Prostate gland (tissue), 2 donors: ENCODE data around the gene REV3L. TPM values are rescaled to one million over a fixed set of nuclear protein-coding genes. Genes with fewer than 3 reads are reported as not detected.
"Not testable (repeated sequence)": the region's sequence is repeated elsewhere in the genome, so short reads cannot be mapped to it uniquely, and the experiment has no call there.

Experiments
- DNase-seq: peaks from one replicate; pipeline ENCODE4 v3.0.0-alpha.2; 2019; ENCODE audit warnings: low spot score
- H3K27ac ChIP-seq, 2 donors: fragments of 200-600 bp; sonication (generic); 2 replicates each; pipeline ENCODE4 v1.5.1; 2017 to 2019
- H3K27me3 ChIP-seq: fragments of 200-600 bp; sonication (generic); replicated peaks from 2 replicates; pipeline ENCODE4 v1.5.1; 2019; ENCODE audit not compliant: insufficient read depth
- H3K36me3 ChIP-seq, 2 donors: fragments of 200-600 bp; sonication (generic); 1 replicate in 1 of 2; 2 replicates in 1 of 2; pipeline versions ENCODE4 v1.5.1 to v1.8.1; 2017 to 2019
- H3K4me1 ChIP-seq: fragments of 200-600 bp; sonication (generic); replicated peaks from 2 replicates; pipeline ENCODE4 v1.5.1; 2019
- H3K4me3 ChIP-seq, 2 donors: fragments of 200-600 bp; sonication (generic); 2 replicates each; pipeline ENCODE4 v1.5.1; 2017 to 2019
- H3K9me3 ChIP-seq: fragments of 200-600 bp; sonication (generic); 2 replicates; pipeline ENCODE4 v1.5.1; 2017
- CTCF ChIP-seq, 4 experiments: fragments of 200-600 bp in 2 of 4; fragments of 450-650 bp in 2 of 4; sonication (generic) in 2 of 4; IDR thresholded peaks; 1 replicate in 3 of 4; 2 replicates in 1 of 4; pipeline ENCODE4 v1.5.1; 2016 to 2019; ENCODE audit warnings: antibody characterized with exemption in 4 of 4, mild to moderate bottlenecking in 2 of 4, moderate library complexity in 2 of 4
- POLR2A ChIP-seq: fragments of 450-650 bp; IDR thresholded peaks from one replicate; pipeline ENCODE4 v1.6.1; 2016; ENCODE audit warnings: antibody characterized with exemption, mild to moderate bottlenecking
- POLR2AphosphoS5 ChIP-seq: sonication (generic); formaldehyde crosslinking; IDR thresholded peaks from one replicate; pipeline ENCODE4 v1.6.1; 2017; ENCODE audit warnings: antibody characterized with exemption
- WGBS: methylation state at CpG from one replicate; pipeline ENCODE4 v1.1.5; 2018; 5-methylcytosine and 5-hydroxymethylcytosine counted together
- intact Hi-C: fragments of 100-400 bp; cut with DNase I; formaldehyde crosslinking; loops from one replicate; pipeline ENCODE4 v1.14.2; 2022
- total RNA-seq, 2 donors: library from RNA; depleted of rRNA; stranded (reverse); fragments of >200 nt; gene quantifications; one replicate each; pipeline ENCODE4 v1.1.0, GENCODE V29; 2016

Gene REV3L
- total RNA-seq, 2 donors from 2014 or later: 20.0 to 44.2 TPM

DNA sequence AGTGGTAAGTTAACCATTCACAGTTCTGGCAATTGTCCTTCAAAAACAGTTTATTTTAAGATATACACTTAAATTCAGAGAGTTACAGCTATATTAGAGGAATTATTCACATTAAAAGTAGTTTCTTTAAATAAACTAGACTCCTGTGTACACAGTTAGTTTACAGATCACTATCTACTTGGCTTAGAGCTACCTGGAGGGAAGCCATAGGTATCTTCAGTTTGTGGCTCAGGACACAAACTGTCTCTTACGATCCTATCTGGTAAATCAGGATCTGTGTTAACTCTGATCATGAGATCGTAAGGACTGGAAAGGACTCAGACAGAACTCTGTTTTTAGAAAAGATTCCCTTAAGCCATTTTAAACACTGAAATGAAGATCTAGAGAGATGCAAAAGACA is 160.9 kb downstream of the REV3L start:
- no peaks in the 10 kb centered on the region for H3K36me3 ChIP-seq
- DNase-seq: peak; percentile 67
- H3K27ac ChIP-seq: peak overlapping the region; percentile 35 to 67
- TF ChIP-seq POLR2A (no peak), CTCF (IDR thresholded peaks at IDR 0.05) (no peak), POLR2AphosphoS5 (peak; percentile 71)
- 12% methylated on average over 2 of the region's 2 CpGs for WGBS
- intact Hi-C loops: no loop called here
- H3K4me1 ChIP-seq: no peaks in the 10 kb centered on the region
- no peaks in the 10 kb centered on the region for H3K27me3 ChIP-seq
- no peaks in the 10 kb centered on the region for H3K9me3 ChIP-seq
- no peak overlapping the region for H3K4me3 ChIP-seq

DNA sequence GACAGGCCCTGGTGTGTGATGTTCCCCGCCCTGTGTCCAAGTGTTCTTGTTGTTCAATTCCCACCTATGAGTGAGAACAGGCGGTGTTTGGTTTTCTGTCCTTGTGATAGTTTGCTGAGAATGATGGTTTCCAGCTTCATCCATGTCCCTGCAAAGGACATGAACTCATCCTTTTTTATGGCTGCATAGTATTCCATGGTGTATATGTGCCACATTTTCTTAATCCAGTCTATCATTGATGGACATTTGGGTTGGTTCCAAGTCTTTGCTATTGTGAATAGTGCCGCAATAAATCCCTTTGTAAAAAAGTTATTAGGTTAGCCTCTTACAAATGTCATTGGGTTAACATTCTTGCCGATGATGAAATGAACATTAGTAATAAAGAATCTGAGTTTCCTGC is 175.1 kb downstream of the REV3L start:
- H3K4me3 ChIP-seq, H3K9me3 ChIP-seq, H3K4me1 ChIP-seq, H3K36me3 ChIP-seq, intact Hi-C loops, H3K27me3 ChIP-seq, H3K27ac ChIP-seq, DNase-seq: not testable (repeated sequence)
- WGBS: 93% methylated on average over 4 of the region's 4 CpGs

GRCh38 chr6:111307275-111307858 is 175.7 kb downstream of the REV3L start:
- DNase-seq: peak; percentile 12
- Histone ChIP-seq H3K4me3 (no peak overlapping the region), H3K36me3 (peaks cover 5 to 10% of the 10 kb centered on the region in 2 donors), H3K9me3 (no peaks in the 10 kb centered on the region), H3K27ac (no peak overlapping the region), H3K27me3 (no peaks in the 10 kb centered on the region), H3K4me1 (no peaks in the 10 kb centered on the region)
- 55% methylated on average over 7 of the region's 7 CpGs for WGBS
- intact Hi-C loops: no loop called here
- TF ChIP-seq POLR2AphosphoS5 (peak; percentile 28), POLR2A (no peak)

GRCh38 chr6:111306104-111306888 is 176.7 kb downstream of the REV3L start:
- intact Hi-C loops: no loop called here
- WGBS: 93% methylated on average over 8 of the region's 8 CpGs
- TF ChIP-seq CTCF (IDR thresholded peaks at IDR 0.05): no peak
- TF ChIP-seq POLR2A: no peak
- no peak for TF ChIP-seq POLR2AphosphoS5
- Histone ChIP-seq H3K4me3 (no peak overlapping the region), H3K27me3 (no peaks in the 10 kb centered on the region), H3K36me3 (peaks cover 5 to 10% of the 10 kb centered on the region in 2 donors), H3K27ac (no peak overlapping the region), H3K4me1 (no peaks in the 10 kb centered on the region), H3K9me3 (no peaks in the 10 kb centered on the region)
- DNase-seq: no peak

GRCh38 chr6:111301946-111302345 is 181.1 kb downstream of the REV3L start:
- no peaks in the 10 kb centered on the region for H3K9me3 ChIP-seq
- no peaks in the 10 kb centered on the region for H3K4me1 ChIP-seq
- no peaks in the 10 kb centered on the region for H3K36me3 ChIP-seq
- intact Hi-C loops: no loop called here
- no peak overlapping the region for H3K4me3 ChIP-seq
- H3K27ac ChIP-seq: no peak overlapping the region
- TF ChIP-seq CTCF (IDR thresholded peaks at IDR 0.05): no peak
- TF ChIP-seq POLR2AphosphoS5: no peak
- no peak for TF ChIP-seq POLR2A
- no peaks in the 10 kb centered on the region for H3K27me3 ChIP-seq
- no peak for DNase-seq
- WGBS: 39% methylated on average over 2 of the region's 2 CpGs

GRCh38 chr6:111300938-111301800 is 181.8 kb downstream of the REV3L start:
- H3K4me3 ChIP-seq, intact Hi-C loops, H3K9me3 ChIP-seq, H3K27me3 ChIP-seq, H3K27ac ChIP-seq, DNase-seq, H3K4me1 ChIP-seq, H3K36me3 ChIP-seq: not testable (repeated sequence)
- whole genome bisulfite sequencing: 67% methylated on average over 9 of the region's 9 CpGs
